Lower lobe of right lung (tissue), 2 donors: Measurements from ENCODE around the gene SPDYE3. TPM values are rescaled to one million over a fixed set of nuclear protein-coding genes. Genes with fewer than 3 reads are reported as not detected.

Experiments
- ATAC-seq, 2 donors: fragments of 200-7000 bp; cut with Tn5 transposase; one replicate each; pipeline ENCODE4 v1.9.1; 2020 to 2022; ENCODE audit warnings: mild to moderate bottlenecking in 2 of 2, moderate library complexity in 2 of 2
- DNase-seq: peaks from one replicate; pipeline ENCODE4 v3.0.0-alpha.2; 2020
- H3K27ac ChIP-seq: fragments of 200-600 bp; one replicate; pipeline ENCODE4 v1.8.0; 2022
- H3K27me3 ChIP-seq: fragments of 200-600 bp; one replicate; pipeline ENCODE4 v1.8.0; 2022; ENCODE audit warnings: low read depth
- H3K36me3 ChIP-seq: fragments of 200-600 bp; one replicate; pipeline ENCODE4 v1.8.0; 2022; ENCODE audit warnings: mild to moderate bottlenecking
- H3K4me1 ChIP-seq: fragments of 200-600 bp; one replicate; pipeline ENCODE4 v1.8.0; 2022
- H3K4me3 ChIP-seq: fragments of 200-600 bp; one replicate; pipeline ENCODE4 v1.8.0; 2022; ENCODE audit warnings: mild to moderate bottlenecking
- H3K9me3 ChIP-seq: fragments of 200-600 bp; one replicate; pipeline ENCODE4 v1.8.0; 2022
- intact Hi-C: fragments of 100-400 bp; cut with DNase I; formaldehyde crosslinking; loops from one replicate; pipeline ENCODE4 v1.11.0; 2022
- total RNA-seq: library from RNA; stranded (reverse); fragmentation: NEBNext Ultra II Directional; extraction: Animal tissue kit (Norgen Biotek cat#: 25700); gene quantifications from one replicate; pipeline ENCODE4 v1.2.1, GENCODE V29; 2021
- TF ChIP-seq, protein P1 (sequence below): fragments of 200-600 bp; IDR thresholded peaks from one replicate; pipeline ENCODE4 v1.8.0; 2022; ENCODE audit warnings: antibody characterized with exemption, mild to moderate bottlenecking
- donor health status: DM: no; HTN: yes; CAD: no; lungs with severe emphysema.

The SPDYE3 gene
- total RNA-seq, 1 donor from 2014 or later, result not detected

DNA sequence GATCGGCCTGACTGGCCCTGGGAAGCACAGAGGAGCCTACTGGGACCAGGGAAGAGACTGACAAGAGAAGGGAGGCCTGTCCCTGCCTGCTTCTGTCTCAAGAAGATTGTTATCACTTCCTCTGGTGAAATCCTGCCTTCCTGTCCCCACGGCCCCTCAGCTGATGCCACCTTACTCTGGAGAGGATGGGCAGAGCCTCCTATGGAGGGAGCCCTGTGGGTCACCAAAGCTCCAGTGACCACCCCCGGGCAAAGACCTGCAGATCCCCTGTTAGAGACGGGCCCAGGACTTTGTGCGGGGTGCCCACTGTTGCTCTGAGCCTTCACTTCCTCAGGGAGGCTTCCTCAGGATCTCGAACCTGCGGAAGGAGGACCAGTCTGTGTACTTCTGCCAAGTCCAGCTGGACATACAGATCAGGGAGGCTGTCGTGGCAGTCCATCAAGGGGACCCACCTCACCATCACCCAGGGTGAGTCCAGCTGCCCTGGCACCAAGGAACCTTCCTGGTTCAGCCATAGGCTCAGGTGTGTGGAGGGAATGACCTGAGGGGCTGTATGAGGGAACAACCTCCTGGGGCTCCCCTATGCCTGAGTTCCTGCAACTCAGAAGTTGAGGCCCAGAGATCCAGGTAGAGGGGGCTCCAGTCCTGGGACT lies 49.0 kb downstream of the SPDYE3 start:
- H3K27ac ChIP-seq, result no peak overlapping the region

DNA sequence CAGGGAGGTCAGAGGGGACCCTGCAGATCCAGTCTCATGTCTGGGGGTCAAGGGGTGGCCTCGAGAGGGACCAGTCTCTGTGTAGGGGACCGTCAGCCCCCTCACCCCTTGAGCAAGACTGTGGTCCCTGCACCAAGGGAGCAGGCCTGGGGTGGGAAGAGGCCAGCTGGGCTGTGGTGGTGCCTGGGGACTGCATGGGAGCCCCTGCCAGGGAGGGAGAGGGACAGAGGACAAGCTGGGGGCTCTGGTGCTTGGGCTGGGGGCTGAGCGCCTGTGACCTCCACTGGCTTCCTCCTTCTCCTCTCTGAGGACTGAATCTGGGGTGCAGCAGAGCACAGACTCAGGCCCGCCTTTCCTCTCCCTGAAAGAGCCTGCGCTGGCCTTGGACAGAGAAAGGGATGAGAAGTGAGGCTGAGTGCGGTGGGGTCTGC lies 49.6 kb downstream of the SPDYE3 start:
- Histone ChIP-seq H3K4me1 (no peaks in the 10 kb centered on the region), H3K4me3 (no peak overlapping the region), H3K27ac (no peak overlapping the region), H3K36me3 (peaks cover 99% of the 10 kb centered on the region), H3K9me3 (no peaks in the 10 kb centered on the region), H3K27me3 (no peaks in the 10 kb centered on the region)
- ATAC-seq (no peak), DNase-seq (no peak)
- TF ChIP-seq, protein P1, sequence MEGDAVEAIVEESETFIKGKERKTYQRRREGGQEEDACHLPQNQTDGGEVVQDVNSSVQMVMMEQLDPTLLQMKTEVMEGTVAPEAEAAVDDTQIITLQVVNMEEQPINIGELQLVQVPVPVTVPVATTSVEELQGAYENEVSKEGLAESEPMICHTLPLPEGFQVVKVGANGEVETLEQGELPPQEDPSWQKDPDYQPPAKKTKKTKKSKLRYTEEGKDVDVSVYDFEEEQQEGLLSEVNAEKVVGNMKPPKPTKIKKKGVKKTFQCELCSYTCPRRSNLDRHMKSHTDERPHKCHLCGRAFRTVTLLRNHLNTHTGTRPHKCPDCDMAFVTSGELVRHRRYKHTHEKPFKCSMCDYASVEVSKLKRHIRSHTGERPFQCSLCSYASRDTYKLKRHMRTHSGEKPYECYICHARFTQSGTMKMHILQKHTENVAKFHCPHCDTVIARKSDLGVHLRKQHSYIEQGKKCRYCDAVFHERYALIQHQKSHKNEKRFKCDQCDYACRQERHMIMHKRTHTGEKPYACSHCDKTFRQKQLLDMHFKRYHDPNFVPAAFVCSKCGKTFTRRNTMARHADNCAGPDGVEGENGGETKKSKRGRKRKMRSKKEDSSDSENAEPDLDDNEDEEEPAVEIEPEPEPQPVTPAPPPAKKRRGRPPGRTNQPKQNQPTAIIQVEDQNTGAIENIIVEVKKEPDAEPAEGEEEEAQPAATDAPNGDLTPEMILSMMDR, result no peak
- intact Hi-C loops, result no loop called here

More for the DNA sequence above, 49.0 kb downstream of the SPDYE3 start:
- no peak overlapping the region for H3K4me3 ChIP-seq
- H3K9me3 ChIP-seq, result no peaks in the 10 kb centered on the region
- no peak for ATAC-seq
- H3K4me1 ChIP-seq, result no peaks in the 10 kb centered on the region
- H3K36me3 ChIP-seq, result peaks cover 97% of the 10 kb centered on the region
- TF ChIP-seq, protein P1, result no peak
- no peaks in the 10 kb centered on the region for H3K27me3 ChIP-seq
- intact Hi-C loops, result no loop called here
- no peak for DNase-seq

DNA sequence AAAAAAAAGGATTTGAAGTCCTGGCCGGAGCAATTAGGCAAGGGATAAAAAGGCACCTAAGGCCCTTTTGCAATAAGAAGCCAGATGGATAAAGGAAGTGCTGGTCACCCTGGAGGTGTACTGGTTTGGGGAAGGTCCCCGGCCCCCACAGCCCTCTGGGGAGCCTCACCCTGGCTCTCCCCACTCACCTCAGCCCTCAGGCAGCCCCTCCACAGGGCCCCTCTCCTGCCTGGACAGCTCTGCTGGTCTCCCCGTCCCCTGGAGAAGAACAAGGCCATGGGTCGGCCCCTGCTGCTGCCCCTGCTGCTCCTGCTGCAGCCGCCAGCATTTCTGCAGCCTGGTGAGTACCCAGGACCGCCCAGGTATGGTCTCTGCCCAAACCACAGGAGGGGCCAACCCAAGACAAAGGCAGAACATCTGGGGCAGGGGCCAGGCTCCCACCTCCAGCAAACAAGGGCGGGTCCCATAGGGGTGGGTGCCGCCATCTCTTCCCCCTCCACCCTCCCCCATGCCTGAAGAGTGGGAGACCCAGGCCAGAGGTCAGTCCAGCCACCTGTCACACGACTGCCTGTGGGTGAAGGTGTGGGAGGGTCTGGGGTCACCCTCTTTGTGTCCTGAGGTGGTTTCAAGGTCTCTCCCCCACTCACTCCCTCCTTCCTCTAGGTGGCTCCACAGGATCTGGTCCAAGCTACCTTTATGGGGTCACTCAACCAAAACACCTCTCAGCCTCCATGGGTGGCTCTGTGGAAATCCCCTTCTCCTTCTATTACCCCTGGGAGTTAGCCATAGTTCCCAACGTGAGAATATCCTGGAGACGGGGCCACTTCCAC lies 50.7 kb downstream of the SPDYE3 start, which contains the start of gene PILRB:
Gene PILRB (plus strand): TSS at position 91 of the 830 bp plus-strand sequence. CDS start 186 bp downstream, at position 277.
- no peaks in the 10 kb centered on the region for H3K9me3 ChIP-seq
- peak in 1 of 2 donors; percentile 16 for ATAC-seq
- TF ChIP-seq, protein P1, result no peak
- no peak within 1 kb of the TSS for H3K4me3 ChIP-seq
- intact Hi-C loops, result no loop called here
- H3K27me3 ChIP-seq, result no peaks in the 10 kb centered on the region
- H3K36me3 ChIP-seq, result peaks cover 99% of the 10 kb centered on the region
- no peaks in the 10 kb centered on the region for H3K4me1 ChIP-seq
- no peak within 1 kb of the TSS for H3K27ac ChIP-seq
- DNase-seq, result peak; percentile 39

DNA sequence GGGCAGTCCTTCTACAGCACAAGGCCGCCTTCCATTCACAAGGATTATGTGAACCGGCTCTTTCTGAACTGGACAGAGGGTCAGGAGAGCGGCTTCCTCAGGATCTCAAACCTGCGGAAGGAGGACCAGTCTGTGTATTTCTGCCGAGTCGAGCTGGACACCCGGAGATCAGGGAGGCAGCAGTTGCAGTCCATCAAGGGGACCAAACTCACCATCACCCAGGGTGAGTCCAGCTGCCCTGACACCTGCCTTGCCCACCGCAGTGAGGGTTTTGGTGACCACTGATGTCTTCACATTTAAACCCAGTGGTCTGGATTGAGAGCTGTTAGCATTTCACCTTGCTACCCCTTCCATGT lies 51.3 kb downstream of the SPDYE3 start:
- no peak overlapping the region for H3K4me3 ChIP-seq
- DNase-seq (peak; percentile 20), ATAC-seq (no peak)
- no peaks in the 10 kb centered on the region for H3K9me3 ChIP-seq
- H3K27ac ChIP-seq, result no peak overlapping the region
- H3K27me3 ChIP-seq, result no peaks in the 10 kb centered on the region
- peaks cover 99% of the 10 kb centered on the region for H3K36me3 ChIP-seq
- TF ChIP-seq, protein P1, result no peak
- no peaks in the 10 kb centered on the region for H3K4me1 ChIP-seq
- intact Hi-C loops, result no loop called here

DNA sequence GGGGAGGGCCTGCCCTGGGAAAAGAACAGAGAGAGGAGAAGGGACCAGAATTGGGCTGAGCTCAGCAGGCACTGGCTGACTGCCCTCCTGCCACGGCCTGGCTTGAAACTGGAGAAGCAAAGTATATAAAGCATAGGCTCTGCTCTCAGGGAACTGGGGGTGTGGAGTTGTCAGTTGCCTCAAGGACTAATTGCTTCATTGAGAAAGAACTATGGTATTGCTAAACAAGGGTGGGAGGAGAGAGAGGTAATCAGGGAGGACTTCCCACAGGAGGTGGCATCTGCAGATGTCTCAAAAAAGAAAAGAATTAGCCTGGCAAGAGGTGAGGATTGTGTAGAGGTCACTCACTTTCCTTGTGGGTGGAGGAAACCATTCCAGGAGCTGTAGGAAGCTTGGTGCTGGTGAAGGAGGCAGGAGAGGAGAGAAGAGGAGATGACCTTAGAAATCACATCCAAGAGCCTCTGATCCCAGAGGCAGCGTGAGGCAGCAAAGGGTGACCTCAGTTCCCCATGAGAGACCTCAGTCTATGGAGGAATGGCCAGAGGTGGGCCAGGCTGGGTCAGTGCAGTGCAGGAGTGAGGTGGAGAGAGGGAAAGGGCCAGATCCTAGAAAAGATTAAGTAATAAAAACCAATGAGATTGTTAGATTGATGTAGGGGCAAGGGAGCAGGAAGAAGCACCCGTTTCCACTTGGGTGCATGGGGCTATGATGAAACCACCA lies 52.8 kb downstream of the SPDYE3 start:
- ATAC-seq (no peak), DNase-seq (peak; percentile 24)
- intact Hi-C loops, result no loop called here

More for the DNA sequence above, 52.8 kb downstream of the SPDYE3 start:
- Histone ChIP-seq H3K4me1 (no peaks in the 10 kb centered on the region), H3K27ac (no peak overlapping the region), H3K4me3 (no peak overlapping the region), H3K9me3 (no peaks in the 10 kb centered on the region), H3K36me3 (peaks cover 95% of the 10 kb centered on the region), H3K27me3 (no peaks in the 10 kb centered on the region)
- TF ChIP-seq, protein P1, result no peak
